Measurements from ENCODE around the gene PHTF1. TPM values are rescaled to one million over a fixed set of nuclear protein-coding genes. Genes with fewer than 3 reads are reported as not detected.

PHTF1 gene
- total RNA-seq, 4 donors from 2014 or later, result 11.3 to 23.3 (median 17.9) TPM

GRCh38 chr1:113657556-113658063 is 101.7 kb downstream of the PHTF1 start:
- WGBS, 2 donors, result 75 to 80% methylated on average over 3 of the region's 3 CpGs
- no peak for DNase-seq (ENCODE audit: low spot score in 2 of 2)
- TF ChIP-seq EP300 (IDR thresholded peaks at IDR 0.05) (no peak), CTCF (IDR thresholded peaks at IDR 0.05) (no peak), POLR2A (IDR thresholded peaks at IDR 0.05) (no peak)
- Histone ChIP-seq H3K4me3 (no peak overlapping the region), H3K27me3 (no peaks in the 10 kb centered on the region), H3K27ac (no peak overlapping the region), H3K9me3 (no peaks in the 10 kb centered on the region), H3K4me1 (no peaks in the 10 kb centered on the region), H3K36me3 (peaks cover 0 to 10% (median 0%) of the 10 kb centered on the region in 3 donors)

DNA sequence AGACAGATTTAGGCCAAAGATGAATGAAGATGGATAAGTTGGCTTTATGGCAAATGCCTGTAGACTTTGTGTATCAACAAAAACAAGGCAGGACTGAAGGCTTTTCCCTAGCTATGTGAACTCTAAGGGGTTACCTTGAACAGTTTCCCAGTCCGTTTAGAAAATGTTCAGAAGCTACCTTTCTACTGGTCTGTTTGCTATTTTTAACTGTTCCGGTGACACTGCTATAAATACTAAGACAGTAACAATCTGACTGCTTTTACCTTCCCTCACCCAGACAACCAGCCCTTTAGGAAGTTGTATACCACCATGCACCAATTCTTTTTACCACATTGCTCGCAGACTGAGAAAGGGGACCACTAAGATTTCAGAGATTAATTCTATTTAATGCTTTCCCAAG is 102.2 kb downstream of the PHTF1 start:
- Histone ChIP-seq H3K4me1 (no peaks in the 10 kb centered on the region), H3K36me3 (peaks cover 0 to 10% (median 0%) of the 10 kb centered on the region in 3 donors), H3K9me3 (no peaks in the 10 kb centered on the region), H3K27me3 (no peaks in the 10 kb centered on the region), H3K4me3 (no peak overlapping the region), H3K27ac (no peak overlapping the region)
- no peak for TF ChIP-seq POLR2A (IDR thresholded peaks at IDR 0.05)
- no peak for TF ChIP-seq CTCF (IDR thresholded peaks at IDR 0.05)
- TF ChIP-seq EP300 (IDR thresholded peaks at IDR 0.05), result no peak
- 81 to 82% methylated on average over 3 of the region's 3 CpGs for WGBS, 2 donors
- DNase-seq (ENCODE audit: low spot score in 2 of 2), result no peak

GRCh38 chr1:113654883-113655282 is 104.4 kb downstream of the PHTF1 start:
- 95 to 96% methylated on average over 2 of the region's 2 CpGs for WGBS, 2 donors
- Histone ChIP-seq H3K27me3 (no peaks in the 10 kb centered on the region), H3K9me3 (no peaks in the 10 kb centered on the region), H3K27ac (no peak overlapping the region), H3K4me1 (no peaks in the 10 kb centered on the region), H3K36me3 (peaks cover 0 to 10% (median 0%) of the 10 kb centered on the region in 3 donors), H3K4me3 (no peak overlapping the region)
- DNase-seq (ENCODE audit: low spot score in 2 of 2), result no peak
- no peak for TF ChIP-seq EP300 (IDR thresholded peaks at IDR 0.05)
- no peak for TF ChIP-seq CTCF (IDR thresholded peaks at IDR 0.05)
- no peak for TF ChIP-seq POLR2A (IDR thresholded peaks at IDR 0.05)

GRCh38 chr1:113653741-113654140 is 105.5 kb downstream of the PHTF1 start:
- no peaks in the 10 kb centered on the region for H3K4me1 ChIP-seq
- H3K9me3 ChIP-seq, result no peaks in the 10 kb centered on the region
- H3K36me3 ChIP-seq, result peaks cover 0 to 10% (median 0%) of the 10 kb centered on the region in 3 donors
- WGBS, 2 donors, result 93% methylated on average over 5 of the region's 5 CpGs
- H3K27ac ChIP-seq, result no peak overlapping the region
- no peak overlapping the region for H3K4me3 ChIP-seq
- H3K27me3 ChIP-seq, result no peaks in the 10 kb centered on the region
- TF ChIP-seq CTCF (IDR thresholded peaks at IDR 0.05), result no peak
- DNase-seq (ENCODE audit: low spot score in 2 of 2), result no peak

- no peak for DNase-seq (ENCODE audit: low spot score in 2 of 2)
- TF ChIP-seq POLR2A (IDR thresholded peaks at IDR 0.05) (no peak), CTCF (IDR thresholded peaks at IDR 0.05) (no peak), EP300 (IDR thresholded peaks at IDR 0.05) (no peak)
- Histone ChIP-seq H3K36me3 (peaks cover 0 to 10% (median 0%) of the 10 kb centered on the region in 3 donors), H3K9me3 (no peaks in the 10 kb centered on the region), H3K4me3 (no peak overlapping the region), H3K27ac (no peak overlapping the region), H3K4me1 (no peaks in the 10 kb centered on the region), H3K27me3 (no peaks in the 10 kb centered on the region)
Observed at GRCh38 chr1:113652771-113653170, 106.5 kb downstream of the PHTF1 start.
